Bronchial epithelial cell (primary cell): ENCODE measurements around the gene MIOS. TPM values are rescaled to one million over a fixed set of nuclear protein-coding genes. Genes with fewer than 3 reads are reported as not detected.

Experiments
- DNase-seq: peaks from one replicate; pipeline ENCODE4 v3.0.0-alpha.2; 2010; ENCODE audit warnings: low read depth
- FAIRE-seq: peaks from 2 replicates; lab custom pipeline; 2011; peaks lifted over from hg19 to GRCh38; lab: Jason Lieb, UNC
- H3K27me3 ChIP-seq: 2 replicates; pipeline ENCODE4 v1.5.1; 2011; ENCODE audit warnings: low read length; ENCODE audit not compliant: control insufficient read depth, insufficient read depth
- H3K36me3 ChIP-seq: 2 replicates; pipeline ENCODE4 v1.5.1; 2011; ENCODE audit warnings: low read length; ENCODE audit not compliant: control insufficient read depth, insufficient read depth
- H3K4me3 ChIP-seq: 2 replicates; pipeline ENCODE4 v1.5.1; 2011; ENCODE audit warnings: mild to moderate bottlenecking, low read depth, low read length, control low read depth
- total RNA-seq: library from RNA; depleted of rRNA; stranded (reverse); fragments of >200 nt; gene quantifications from 2 replicates; pipeline ENCODE4 v1.2.1, GENCODE V29; 2014
- TF ChIP-seq, protein P1 (sequence below): IDR thresholded peaks from 2 replicates; pipeline ENCODE4 v1.5.1; 2011; ENCODE audit warnings: mild to moderate bottlenecking, moderate library complexity, low read length, control low read depth, inconsistent platforms; ENCODE audit not compliant: insufficient read depth, severe bottlenecking

The MIOS gene
- total RNA-seq, 1 donor from 2014 or later: 36.3 TPM

DNA sequence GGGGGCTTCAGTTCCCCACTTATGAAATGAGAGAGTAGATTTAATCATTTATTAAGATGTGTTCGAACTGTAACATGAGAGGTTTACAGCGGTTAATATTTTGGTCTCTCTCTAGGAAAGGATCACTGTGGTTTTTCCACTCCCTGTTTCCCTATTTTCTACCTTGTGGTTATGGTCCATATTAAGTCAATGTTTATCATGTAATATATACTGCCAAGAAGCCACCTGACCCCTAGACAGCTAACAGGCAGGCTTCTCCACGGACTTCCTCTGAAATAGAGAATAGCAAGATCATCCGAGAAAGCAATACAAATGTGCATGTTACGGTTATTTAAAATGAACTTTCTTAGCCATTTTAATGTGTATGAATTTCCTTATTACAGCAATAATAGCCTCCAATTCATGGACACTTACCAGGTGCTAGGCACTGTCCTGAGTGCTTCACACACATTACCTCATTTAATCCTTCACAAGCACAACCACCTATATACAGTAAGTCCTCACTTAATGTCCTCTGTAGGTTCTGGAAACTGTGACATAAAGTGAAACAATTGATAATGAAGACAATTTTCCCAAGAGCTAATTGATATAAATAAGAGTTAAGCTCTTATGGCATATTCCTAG is 30.2 kb upstream of the MIOS start:
- DNase-seq: no peak
- Histone ChIP-seq H3K4me3 (no peak overlapping the region), H3K36me3 (no peaks in the 10 kb centered on the region), H3K27me3 (no peaks in the 10 kb centered on the region)
- TF ChIP-seq, protein P1, sequence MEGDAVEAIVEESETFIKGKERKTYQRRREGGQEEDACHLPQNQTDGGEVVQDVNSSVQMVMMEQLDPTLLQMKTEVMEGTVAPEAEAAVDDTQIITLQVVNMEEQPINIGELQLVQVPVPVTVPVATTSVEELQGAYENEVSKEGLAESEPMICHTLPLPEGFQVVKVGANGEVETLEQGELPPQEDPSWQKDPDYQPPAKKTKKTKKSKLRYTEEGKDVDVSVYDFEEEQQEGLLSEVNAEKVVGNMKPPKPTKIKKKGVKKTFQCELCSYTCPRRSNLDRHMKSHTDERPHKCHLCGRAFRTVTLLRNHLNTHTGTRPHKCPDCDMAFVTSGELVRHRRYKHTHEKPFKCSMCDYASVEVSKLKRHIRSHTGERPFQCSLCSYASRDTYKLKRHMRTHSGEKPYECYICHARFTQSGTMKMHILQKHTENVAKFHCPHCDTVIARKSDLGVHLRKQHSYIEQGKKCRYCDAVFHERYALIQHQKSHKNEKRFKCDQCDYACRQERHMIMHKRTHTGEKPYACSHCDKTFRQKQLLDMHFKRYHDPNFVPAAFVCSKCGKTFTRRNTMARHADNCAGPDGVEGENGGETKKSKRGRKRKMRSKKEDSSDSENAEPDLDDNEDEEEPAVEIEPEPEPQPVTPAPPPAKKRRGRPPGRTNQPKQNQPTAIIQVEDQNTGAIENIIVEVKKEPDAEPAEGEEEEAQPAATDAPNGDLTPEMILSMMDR: no peak
- no peak for FAIRE-seq

DNA sequence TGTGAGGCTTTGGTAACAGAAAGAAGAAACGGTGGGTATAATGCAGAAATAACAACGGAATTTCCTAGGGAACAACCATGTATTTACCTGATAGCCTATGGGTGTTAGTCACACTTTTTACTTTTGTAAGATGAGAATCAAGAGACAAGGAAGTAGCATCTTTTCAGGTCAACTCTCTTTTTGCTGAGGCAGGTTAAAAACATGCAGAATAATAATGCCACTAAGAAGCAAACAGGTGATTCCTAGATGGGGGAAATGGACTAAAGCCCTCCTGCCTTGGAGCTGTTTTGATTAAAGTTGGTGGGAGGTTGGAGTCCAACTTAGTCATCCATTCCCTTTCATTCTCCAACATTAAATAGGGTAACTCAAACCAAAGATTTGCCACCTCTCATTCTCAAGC is 29.0 kb upstream of the MIOS start:
- no peaks in the 10 kb centered on the region for H3K36me3 ChIP-seq
- TF ChIP-seq, protein P1: no peak
- DNase-seq (no peak), FAIRE-seq (no peak)
- no peaks in the 10 kb centered on the region for H3K27me3 ChIP-seq
- H3K4me3 ChIP-seq: no peak overlapping the region

DNA sequence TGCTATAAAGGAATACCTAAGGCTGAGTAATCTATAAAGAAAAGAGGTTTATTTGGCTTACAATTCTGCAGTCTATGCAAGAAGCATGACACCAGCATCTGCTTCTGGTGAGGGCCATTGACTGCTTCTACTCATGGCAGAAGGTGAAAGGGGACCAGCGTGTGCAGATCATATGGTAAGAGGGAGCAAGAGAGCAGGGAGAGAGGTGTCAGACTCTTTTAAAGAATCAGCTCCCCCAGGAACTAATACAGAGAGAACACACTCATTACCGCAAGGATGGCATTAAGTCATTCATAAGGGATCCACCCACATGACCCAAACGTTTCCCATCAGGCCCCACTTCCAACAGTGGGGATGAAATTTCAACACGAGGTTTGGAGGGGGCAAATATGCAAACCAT is 27.5 kb upstream of the MIOS start:
- DNase-seq: no peak
- no peak for FAIRE-seq
- TF ChIP-seq, protein P1: no peak
- Histone ChIP-seq H3K36me3 (no peaks in the 10 kb centered on the region), H3K4me3 (no peak overlapping the region), H3K27me3 (no peaks in the 10 kb centered on the region)

DNA sequence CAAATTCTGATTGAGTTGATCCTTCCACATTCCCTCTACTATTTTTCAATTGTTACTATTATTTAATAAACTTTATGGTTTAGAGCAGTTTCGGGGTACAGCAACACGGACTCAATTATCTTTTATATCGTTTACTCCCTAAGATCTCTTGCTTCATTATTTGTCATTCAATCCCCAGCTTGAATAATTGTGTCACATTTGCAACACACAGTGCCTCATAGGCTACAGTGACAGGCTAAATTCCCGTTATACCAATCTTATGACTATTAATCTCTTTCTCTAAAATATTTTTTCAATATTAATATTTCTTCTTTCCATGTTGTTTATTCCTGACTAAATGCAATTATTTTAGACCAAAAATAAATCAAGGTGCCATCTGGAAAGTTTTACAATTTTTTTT is 27.0 kb upstream of the MIOS start:
- Histone ChIP-seq H3K27me3 (no peaks in the 10 kb centered on the region), H3K4me3 (no peak overlapping the region), H3K36me3 (no peaks in the 10 kb centered on the region)
- no peak for DNase-seq
- TF ChIP-seq, protein P1: no peak
- FAIRE-seq: no peak

DNA sequence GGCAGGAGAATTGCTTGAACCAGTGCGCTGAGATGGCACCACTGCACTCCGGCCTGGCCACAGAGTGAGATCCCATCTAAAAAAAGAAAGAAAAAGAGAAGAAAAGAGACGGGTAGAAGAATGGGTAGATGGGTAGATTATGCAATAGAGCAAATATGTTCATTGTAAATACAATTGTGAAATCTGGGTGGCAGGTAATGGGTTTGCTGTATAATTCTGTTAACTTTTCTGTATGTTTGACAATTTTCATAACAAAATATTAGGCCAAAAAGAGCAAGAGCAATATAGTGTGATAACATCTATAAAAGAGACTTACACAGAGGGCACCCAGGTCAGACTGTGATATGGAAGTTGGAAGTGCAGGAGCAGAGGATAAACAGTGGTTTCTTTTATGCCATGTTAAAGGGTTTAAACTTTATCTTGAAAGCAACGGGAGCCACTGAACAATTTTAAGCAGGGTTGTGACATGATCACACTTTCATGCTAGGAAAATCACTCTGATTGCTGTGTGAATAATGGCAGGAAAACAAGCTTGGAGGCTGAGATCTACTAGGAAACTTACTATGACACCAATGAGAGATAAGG is 24.3 kb upstream of the MIOS start:
- TF ChIP-seq, protein P1: no peak
- Histone ChIP-seq H3K4me3 (no peak overlapping the region), H3K36me3 (no peaks in the 10 kb centered on the region), H3K27me3 (no peaks in the 10 kb centered on the region)
- DNase-seq (no peak), FAIRE-seq (peak; percentile 75)

DNA sequence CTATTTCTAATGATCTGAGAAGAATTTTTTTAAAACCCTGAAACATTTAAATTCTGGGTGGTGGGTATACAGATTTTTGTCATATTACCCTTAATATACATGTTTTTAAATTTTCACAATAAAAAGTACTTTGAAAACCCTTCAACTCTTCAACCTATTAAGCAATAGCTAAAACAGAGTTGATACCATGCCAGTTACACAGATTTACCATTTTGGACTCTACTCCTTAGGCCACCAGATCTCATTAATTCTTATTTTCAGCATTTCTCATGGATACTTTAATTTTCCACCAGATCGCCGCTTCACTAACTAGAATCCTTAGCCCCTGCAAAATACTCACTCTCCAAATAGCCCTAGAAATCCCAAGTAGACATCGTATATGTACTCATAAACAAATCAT is 18.3 kb upstream of the MIOS start:
- DNase-seq (no peak), FAIRE-seq (no peak)
- Histone ChIP-seq H3K36me3 (no peaks in the 10 kb centered on the region), H3K4me3 (no peak overlapping the region), H3K27me3 (no peaks in the 10 kb centered on the region)
- TF ChIP-seq, protein P1: no peak
